ENCODE measurements around the gene PRRC2C. TPM values are rescaled to one million over a fixed set of nuclear protein-coding genes. Genes with fewer than 3 reads are reported as not detected.

PRRC2C gene
- total and polyA plus RNA-seq, 4 donors: 13.6 to 41.9 (median 34.4) TPM

- Histone ChIP-seq H3K36me3 (ENCODE audit: control insufficient read depth in 4 of 4, insufficient read depth in 3 of 4, low read depth in 1 of 4, low read length in 3 of 4) (peaks cover 14 to 64% (median 47%) of the 10 kb centered on the region in 4 donors), H3K27ac (ENCODE audit: low read depth in 1 of 2, low read length in 2 of 2) (no peak overlapping the region), H3K27me3 (ENCODE audit: control insufficient read depth in 4 of 4, insufficient read depth in 4 of 4, low read length in 3 of 4) (no peaks in the 10 kb centered on the region), H3K4me1 (ENCODE audit: control insufficient read depth in 4 of 4, insufficient read depth in 4 of 4, low read length in 3 of 4) (no peaks in the 10 kb centered on the region), H3K4me3 (ENCODE audit: low read depth in 1 of 3, low read length in 3 of 3) (no peak overlapping the region), H3K9ac (ENCODE audit: low read depth in 1 of 2, low read length in 2 of 2) (no peak overlapping the region), H3K9me3 (ENCODE audit: control insufficient read depth in 4 of 4, low read length in 3 of 4) (no peaks in the 10 kb centered on the region)
- TF ChIP-seq RAD21 (IDR thresholded peaks at IDR 0.05) (no peak), MAX (IDR thresholded peaks at IDR 0.05) (no peak), EGR1 (IDR thresholded peaks at IDR 0.05; ENCODE audit: low read depth in 2 of 2) (no peak), HNF4G (IDR thresholded peaks at IDR 0.05) (no peak), GABPA (IDR thresholded peaks at IDR 0.05 in 1 of 2, conservative IDR thresholded peaks at IDR 0.05 in 1 of 2) (no peak), FOXA1 (IDR thresholded peaks at IDR 0.05) (no peak), JUND (IDR thresholded peaks at IDR 0.05) (no peak), RXRA (IDR thresholded peaks at IDR 0.05) (no peak), REST (IDR thresholded peaks at IDR 0.05) (no peak), FOXA2 (IDR thresholded peaks at IDR 0.05) (no peak), HNF4A (conservative IDR thresholded peaks at IDR 0.05) (no peak), SP1 (IDR thresholded peaks at IDR 0.05) (no peak), YY1 (IDR thresholded peaks at IDR 0.05) (no peak)
- TF ChIP-seq, protein P1, sequence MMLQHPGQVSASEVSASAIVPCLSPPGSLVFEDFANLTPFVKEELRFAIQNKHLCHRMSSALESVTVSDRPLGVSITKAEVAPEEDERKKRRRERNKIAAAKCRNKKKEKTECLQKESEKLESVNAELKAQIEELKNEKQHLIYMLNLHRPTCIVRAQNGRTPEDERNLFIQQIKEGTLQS (IDR thresholded peaks at IDR 0.05): no peak
- TF ChIP-seq, protein P2, sequence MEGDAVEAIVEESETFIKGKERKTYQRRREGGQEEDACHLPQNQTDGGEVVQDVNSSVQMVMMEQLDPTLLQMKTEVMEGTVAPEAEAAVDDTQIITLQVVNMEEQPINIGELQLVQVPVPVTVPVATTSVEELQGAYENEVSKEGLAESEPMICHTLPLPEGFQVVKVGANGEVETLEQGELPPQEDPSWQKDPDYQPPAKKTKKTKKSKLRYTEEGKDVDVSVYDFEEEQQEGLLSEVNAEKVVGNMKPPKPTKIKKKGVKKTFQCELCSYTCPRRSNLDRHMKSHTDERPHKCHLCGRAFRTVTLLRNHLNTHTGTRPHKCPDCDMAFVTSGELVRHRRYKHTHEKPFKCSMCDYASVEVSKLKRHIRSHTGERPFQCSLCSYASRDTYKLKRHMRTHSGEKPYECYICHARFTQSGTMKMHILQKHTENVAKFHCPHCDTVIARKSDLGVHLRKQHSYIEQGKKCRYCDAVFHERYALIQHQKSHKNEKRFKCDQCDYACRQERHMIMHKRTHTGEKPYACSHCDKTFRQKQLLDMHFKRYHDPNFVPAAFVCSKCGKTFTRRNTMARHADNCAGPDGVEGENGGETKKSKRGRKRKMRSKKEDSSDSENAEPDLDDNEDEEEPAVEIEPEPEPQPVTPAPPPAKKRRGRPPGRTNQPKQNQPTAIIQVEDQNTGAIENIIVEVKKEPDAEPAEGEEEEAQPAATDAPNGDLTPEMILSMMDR (IDR thresholded peaks at IDR 0.05; ENCODE audit: low read depth, low read length, missing input control): no peak
- TF ChIP-seq, protein P3, sequence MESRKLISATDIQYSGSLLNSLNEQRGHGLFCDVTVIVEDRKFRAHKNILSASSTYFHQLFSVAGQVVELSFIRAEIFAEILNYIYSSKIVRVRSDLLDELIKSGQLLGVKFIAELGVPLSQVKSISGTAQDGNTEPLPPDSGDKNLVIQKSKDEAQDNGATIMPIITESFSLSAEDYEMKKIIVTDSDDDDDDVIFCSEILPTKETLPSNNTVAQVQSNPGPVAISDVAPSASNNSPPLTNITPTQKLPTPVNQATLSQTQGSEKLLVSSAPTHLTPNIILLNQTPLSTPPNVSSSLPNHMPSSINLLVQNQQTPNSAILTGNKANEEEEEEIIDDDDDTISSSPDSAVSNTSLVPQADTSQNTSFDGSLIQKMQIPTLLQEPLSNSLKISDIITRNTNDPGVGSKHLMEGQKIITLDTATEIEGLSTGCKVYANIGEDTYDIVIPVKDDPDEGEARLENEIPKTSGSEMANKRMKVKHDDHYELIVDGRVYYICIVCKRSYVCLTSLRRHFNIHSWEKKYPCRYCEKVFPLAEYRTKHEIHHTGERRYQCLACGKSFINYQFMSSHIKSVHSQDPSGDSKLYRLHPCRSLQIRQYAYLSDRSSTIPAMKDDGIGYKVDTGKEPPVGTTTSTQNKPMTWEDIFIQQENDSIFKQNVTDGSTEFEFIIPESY (IDR thresholded peaks at IDR 0.05): no peak
- no peak for DNase-seq (ENCODE audit: low spot score)
- 100% methylated on average over 1 of the region's 1 CpG for WGBS
Measured at GRCh38 chr1:171545523-171545922, 60.2 kb downstream of the PRRC2C start.

- TF ChIP-seq HNF4G (IDR thresholded peaks at IDR 0.05) (no peak), EGR1 (IDR thresholded peaks at IDR 0.05; ENCODE audit: low read depth in 2 of 2) (no peak), JUND (IDR thresholded peaks at IDR 0.05) (no peak), NR2F2 (IDR thresholded peaks at IDR 0.05) (no peak), MAX (IDR thresholded peaks at IDR 0.05) (no peak), YY1 (IDR thresholded peaks at IDR 0.05) (no peak), FOXA2 (IDR thresholded peaks at IDR 0.05) (no peak), RXRA (IDR thresholded peaks at IDR 0.05) (no peak), GABPA (IDR thresholded peaks at IDR 0.05 in 1 of 2, conservative IDR thresholded peaks at IDR 0.05 in 1 of 2) (no peak), FOXA1 (IDR thresholded peaks at IDR 0.05) (no peak)
- TF ChIP-seq, protein P3 (IDR thresholded peaks at IDR 0.05): no peak
- TF ChIP-seq, protein P2 (IDR thresholded peaks at IDR 0.05; ENCODE audit: low read depth, low read length, missing input control): no peak
- H3K27ac ChIP-seq (ENCODE audit: low read depth in 1 of 2, low read length in 2 of 2): no peak overlapping the region
- H3K4me1 ChIP-seq (ENCODE audit: control insufficient read depth in 4 of 4, insufficient read depth in 4 of 4, low read length in 3 of 4): no peaks in the 10 kb centered on the region
- no peak overlapping the region for H3K4me3 ChIP-seq (ENCODE audit: low read depth in 1 of 3, low read length in 3 of 3)
- DNase-seq (ENCODE audit: low spot score): no peak
- H3K36me3 ChIP-seq (ENCODE audit: control insufficient read depth in 4 of 4, insufficient read depth in 3 of 4, low read depth in 1 of 4, low read length in 3 of 4): peaks cover 2 to 37% (median 23%) of the 10 kb centered on the region in 4 donors
- no peaks in the 10 kb centered on the region for H3K9me3 ChIP-seq (ENCODE audit: control insufficient read depth in 4 of 4, low read length in 3 of 4)
- 95% methylated on average over 3 of the region's 3 CpGs for WGBS
- no peak overlapping the region for H3K9ac ChIP-seq (ENCODE audit: low read depth in 1 of 2, low read length in 2 of 2)
- H3K27me3 ChIP-seq (ENCODE audit: control insufficient read depth in 4 of 4, insufficient read depth in 4 of 4, low read length in 3 of 4): no peaks in the 10 kb centered on the region
Measured at GRCh38 chr1:171550050-171550449, 64.7 kb downstream of the PRRC2C start.

Measured in liver (tissue), 9 donors.